AG04450 (cell line): ENCODE data around the gene ING1. TPM values are rescaled to one million over a fixed set of nuclear protein-coding genes. Genes with fewer than 3 reads are reported as not detected.
"Not testable (repeated sequence)": the region's sequence is repeated elsewhere in the genome, so short reads cannot be mapped to it uniquely, and the experiment has no call there.

ENCODE experiments used
- CTCF ChIA-PET: fragments of 300-600, 350-600 bp; formaldehyde crosslinking; extraction: SDS; loops from one replicate; lab custom pipeline; 2022; ENCODE audit warnings: antibody characterized with exemption, inconsistent platforms; lab: Charles Lee
- POLR2A ChIA-PET: fragments of 350-600 bp; formaldehyde crosslinking; extraction: SDS; loops from one replicate; lab custom pipeline; 2021; ENCODE audit warnings: antibody characterized with exemption, inconsistent platforms; lab: Yijun Ruan, JAX
- DNase-seq: peaks from one replicate; pipeline ENCODE4 v3.0.0-alpha.2; 2011; ENCODE audit warnings: low read depth, low spot score
- H3K27ac ChIP-seq: one replicate; pipeline ENCODE4 v1.5.1; 2012; ENCODE audit warnings: low read depth, low read length, control low read depth
- H3K27me3 ChIP-seq: one replicate; pipeline ENCODE4 v1.6.0; 2012; ENCODE audit warnings: low read length; ENCODE audit not compliant: control insufficient read depth, insufficient read depth
- H3K4me3 ChIP-seq: 2 replicates; pipeline ENCODE4 v1.5.1; 2011; ENCODE audit warnings: mild to moderate bottlenecking, low read depth, low read length, control low read depth
- H3K9me3 ChIP-seq: 2 replicates; pipeline ENCODE4 v1.5.1; 2012; ENCODE audit warnings: low read length; ENCODE audit not compliant: control insufficient read depth, insufficient read depth
- polyA plus RNA-seq: library from polyadenylated mRNA; depleted of rRNA; stranded (reverse); fragments of >200 nt; gene quantifications from 2 replicates; pipeline ENCODE4 v1.2.3, GENCODE V29; 2011
- TF ChIP-seq, protein P1 (sequence below): IDR thresholded peaks from 2 replicates; pipeline ENCODE4 v1.5.1; 2011; ENCODE audit warnings: low read depth, low read length, control low read depth, inconsistent platforms

ING1 gene
- polyA plus RNA-seq, 1 experiment = 8.7 TPM

DNA sequence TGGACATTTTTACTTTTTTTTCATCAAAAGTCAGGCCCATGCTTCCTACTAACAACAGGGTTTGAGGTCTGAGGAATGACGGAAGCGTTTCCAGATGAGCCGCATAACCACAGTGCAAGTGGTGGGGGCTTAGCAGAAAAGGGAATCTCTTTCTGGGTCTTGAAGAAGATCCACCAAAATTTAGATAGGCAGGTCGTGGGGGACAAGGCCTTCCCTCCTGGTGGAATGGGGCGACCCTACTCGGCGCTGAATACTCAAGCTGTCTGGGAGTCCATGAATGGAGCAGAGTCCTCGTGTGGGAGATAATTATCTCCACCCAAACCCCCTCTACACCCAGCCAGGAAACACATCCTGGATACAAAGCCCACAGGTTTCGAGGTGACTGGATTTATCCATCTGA is 44.5 kb upstream of the ING1 start:
- Histone ChIP-seq H3K27ac (no peak overlapping the region), H3K27me3 (no peaks in the 10 kb centered on the region), H3K4me3 (no peak overlapping the region), H3K9me3 (peaks cover 6% of the 10 kb centered on the region)
- TF ChIP-seq, protein P1, sequence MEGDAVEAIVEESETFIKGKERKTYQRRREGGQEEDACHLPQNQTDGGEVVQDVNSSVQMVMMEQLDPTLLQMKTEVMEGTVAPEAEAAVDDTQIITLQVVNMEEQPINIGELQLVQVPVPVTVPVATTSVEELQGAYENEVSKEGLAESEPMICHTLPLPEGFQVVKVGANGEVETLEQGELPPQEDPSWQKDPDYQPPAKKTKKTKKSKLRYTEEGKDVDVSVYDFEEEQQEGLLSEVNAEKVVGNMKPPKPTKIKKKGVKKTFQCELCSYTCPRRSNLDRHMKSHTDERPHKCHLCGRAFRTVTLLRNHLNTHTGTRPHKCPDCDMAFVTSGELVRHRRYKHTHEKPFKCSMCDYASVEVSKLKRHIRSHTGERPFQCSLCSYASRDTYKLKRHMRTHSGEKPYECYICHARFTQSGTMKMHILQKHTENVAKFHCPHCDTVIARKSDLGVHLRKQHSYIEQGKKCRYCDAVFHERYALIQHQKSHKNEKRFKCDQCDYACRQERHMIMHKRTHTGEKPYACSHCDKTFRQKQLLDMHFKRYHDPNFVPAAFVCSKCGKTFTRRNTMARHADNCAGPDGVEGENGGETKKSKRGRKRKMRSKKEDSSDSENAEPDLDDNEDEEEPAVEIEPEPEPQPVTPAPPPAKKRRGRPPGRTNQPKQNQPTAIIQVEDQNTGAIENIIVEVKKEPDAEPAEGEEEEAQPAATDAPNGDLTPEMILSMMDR = no peak
- no peak for DNase-seq
- ChIA-PET CTCF (no interaction called here), POLR2A (no interaction called here)

DNA sequence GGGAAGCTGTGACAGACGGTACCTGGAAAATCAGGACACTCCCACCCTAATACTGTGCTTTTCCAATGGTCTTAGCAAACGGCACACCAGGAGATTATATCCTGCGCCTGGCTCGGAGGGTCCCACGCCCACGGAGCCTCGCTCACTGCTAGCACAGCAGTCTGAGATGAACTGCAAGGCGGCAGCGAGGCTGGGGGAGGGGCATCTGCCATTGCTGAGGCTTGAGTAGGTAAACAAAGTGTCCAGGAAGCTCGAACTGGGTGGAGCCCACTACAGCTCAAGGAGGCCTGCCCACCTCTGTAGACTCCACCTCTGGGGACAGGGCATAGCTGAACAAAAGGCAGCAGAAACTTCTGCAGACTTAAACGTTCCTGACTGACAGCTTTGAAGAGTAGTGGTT is 43.7 kb upstream of the ING1 start:
- not testable (repeated sequence) for DNase-seq

DNA sequence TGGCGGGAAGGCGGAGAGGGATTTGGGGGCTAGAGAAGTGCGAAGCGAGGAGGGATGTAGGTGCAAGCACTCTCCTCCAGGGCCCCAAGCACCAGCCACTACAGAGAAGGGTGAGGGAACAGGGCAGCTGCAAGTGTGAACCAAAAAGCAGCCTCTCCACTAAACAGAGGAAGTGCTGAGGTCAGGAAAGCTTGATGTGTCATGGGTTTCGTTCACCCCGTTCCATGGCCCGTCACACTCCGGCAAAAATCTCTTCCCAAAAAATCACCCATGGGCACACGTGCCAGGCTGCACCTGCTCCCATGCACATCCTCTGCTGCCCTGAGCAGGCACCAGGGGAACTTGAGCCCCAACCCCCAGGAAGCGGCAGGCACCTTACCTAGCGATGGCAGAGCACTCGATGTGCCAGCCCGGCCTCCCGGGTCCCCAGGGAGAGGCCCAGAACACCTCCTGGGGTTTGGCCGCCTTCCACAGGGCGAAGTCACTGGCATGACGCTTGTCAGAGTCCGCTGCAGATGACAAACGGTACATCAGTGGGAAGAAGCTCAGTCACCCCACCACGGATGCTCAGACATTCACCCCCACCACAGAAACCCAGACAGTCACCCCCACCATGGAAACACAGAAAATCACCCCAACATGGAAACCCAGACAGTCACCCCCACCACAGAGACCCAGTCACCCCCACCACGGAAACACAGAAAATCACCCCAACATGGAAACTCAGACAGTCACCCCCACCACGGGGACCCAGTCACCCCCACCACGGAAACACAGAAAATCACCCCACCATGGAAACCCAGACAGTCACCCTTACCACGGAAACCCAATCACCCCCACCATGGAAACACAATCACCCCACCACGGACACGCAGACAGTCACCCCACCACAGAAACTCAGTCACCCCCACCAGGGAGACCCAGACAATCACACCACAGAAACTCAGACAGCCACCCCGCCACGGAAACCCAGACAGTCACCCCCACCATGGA is 36.6 kb upstream of the ING1 start:
- CTCF ChIA-PET = no interaction called here
- DNase-seq = no peak

More for the DNA sequence above, 43.7 kb upstream of the ING1 start:
- POLR2A ChIA-PET = interaction anchor here (0.7 kb wide), 1 partner anchor 12 kb away, joined by 3 read pairs; no protein-coding TSS in a partner anchor
- H3K27me3 ChIP-seq, H3K9me3 ChIP-seq, H3K4me3 ChIP-seq, CTCF ChIA-PET, H3K27ac ChIP-seq: not testable (repeated sequence)

DNA sequence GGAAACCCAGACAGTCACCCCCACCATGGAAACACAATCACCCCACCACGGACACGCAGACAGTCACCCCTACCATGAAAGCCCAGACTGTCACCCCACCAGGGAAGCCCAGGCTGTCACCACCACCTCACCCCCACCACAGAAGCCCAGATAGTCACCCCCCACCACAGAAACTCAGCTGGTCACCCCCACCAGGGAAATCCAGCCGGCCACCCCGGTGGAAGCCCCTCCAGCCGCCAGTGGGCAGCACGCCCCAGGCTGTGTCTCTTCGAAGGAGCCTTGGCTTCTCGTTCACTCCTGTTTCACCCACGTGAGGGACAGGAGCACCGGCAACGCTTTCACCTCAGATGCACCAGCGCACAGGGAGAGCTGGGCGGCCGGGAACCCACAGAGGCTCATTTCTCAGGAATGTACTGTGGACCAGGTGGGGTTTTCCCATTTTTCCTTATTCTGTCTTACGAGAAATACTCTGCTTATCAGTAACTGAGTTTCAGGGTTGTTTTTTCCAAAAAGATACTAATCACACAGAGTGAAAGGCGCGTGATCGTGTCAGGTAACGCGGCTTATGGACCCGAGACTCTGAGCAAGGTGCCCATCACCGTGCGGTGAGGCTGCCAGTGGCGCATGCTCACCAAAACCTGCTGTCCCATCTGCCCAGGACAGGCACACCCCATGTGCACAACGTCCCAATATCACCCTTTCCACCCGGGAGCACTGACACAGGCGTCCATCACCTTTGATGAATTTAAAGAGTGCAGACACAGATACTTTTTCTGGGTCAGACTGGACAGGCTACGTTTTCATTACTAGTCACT is 35.6 kb upstream of the ING1 start:
- POLR2A ChIA-PET = no interaction called here
- H3K27me3 ChIP-seq = no peaks in the 10 kb centered on the region
- CTCF ChIA-PET = no interaction called here
- H3K27ac ChIP-seq = no peak overlapping the region
- TF ChIP-seq, protein P1 = no peak
- H3K4me3 ChIP-seq = no peak overlapping the region
- H3K9me3 ChIP-seq = peaks cover 12% of the 10 kb centered on the region; the same call in 1 of the 2 replicates
- no peak for DNase-seq

More for the DNA sequence above, 36.6 kb upstream of the ING1 start:
- POLR2A ChIA-PET = no interaction called here
- no peak overlapping the region for H3K27ac ChIP-seq
- no peaks in the 10 kb centered on the region for H3K27me3 ChIP-seq
- TF ChIP-seq, protein P1 = no peak
- peaks cover 12% of the 10 kb centered on the region; the same call in 1 of the 2 replicates for H3K9me3 ChIP-seq
- no peak overlapping the region for H3K4me3 ChIP-seq

DNA sequence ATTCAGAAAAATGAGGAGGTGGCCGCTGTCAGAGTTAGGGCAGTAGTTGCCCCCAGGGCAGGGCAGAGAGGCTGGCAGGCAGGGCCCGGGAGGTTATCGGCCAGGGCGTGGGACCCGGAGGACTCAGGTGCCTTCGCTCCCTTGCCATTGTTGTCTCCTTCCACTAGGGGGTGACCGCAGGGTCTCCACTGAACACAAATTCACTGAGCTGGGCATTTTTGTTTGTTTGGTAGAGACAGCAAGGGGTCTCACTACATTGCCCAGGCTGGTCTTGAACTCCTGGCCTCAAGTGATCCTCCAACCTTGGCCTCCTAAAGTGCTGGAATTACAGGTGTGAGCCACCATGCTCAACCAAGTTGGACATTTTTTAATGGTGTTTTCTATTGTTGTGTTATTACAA is 32.6 kb upstream of the ING1 start:
- ChIA-PET CTCF (interaction anchor here (0.6 to 1.2 kb wide), 4 partner anchors 14 to 333 kb away, joined by 3 to 6 read pairs (median 3); no protein-coding TSS in a partner anchor), POLR2A (no interaction called here)
- no peak overlapping the region for H3K4me3 ChIP-seq
- H3K27ac ChIP-seq = no peak overlapping the region
- TF ChIP-seq, protein P1 = peak; percentile 54
- DNase-seq = no peak
- H3K27me3 ChIP-seq = no peaks in the 10 kb centered on the region
- peaks cover 9% of the 10 kb centered on the region; the same call in 1 of the 2 replicates for H3K9me3 ChIP-seq
